ENCODE results near the gene FAF2. TPM values are rescaled to one million over a fixed set of nuclear protein-coding genes. Genes with fewer than 3 reads are reported as not detected.

FAF2 gene
- total RNA-seq, 1 experiment from 2014 or later: 44.4 TPM

GRCh38 chr5:176450077-176450476, 1.9 kb downstream of the FAF2 start:
- no peak overlapping the region for H3K9ac ChIP-seq (ENCODE audit: extremely low read depth, insufficient read length, low read length)
- DNase-seq: no peak
- no peak overlapping the region for H3K4me2 ChIP-seq (ENCODE audit: insufficient read depth, insufficient read length, low read length)
- H3K27ac ChIP-seq (ENCODE audit: insufficient read length, low read depth, low read length): no peak overlapping the region
- H3K14ac ChIP-seq (ENCODE audit: insufficient read depth, low read length): no peak overlapping the region
- no peaks in the 10 kb centered on the region for H3K9me3 ChIP-seq (ENCODE audit: control insufficient read depth, low read depth, low read length)
- TF ChIP-seq CTCF (conservative IDR thresholded peaks at IDR 0.05): no peak
- Mint-ChIP-seq H3K4me3 (no peak overlapping the region; a peak in 1 of 5 replicates), H3K27me3 (ENCODE audit: low read depth) (no peaks in the 10 kb centered on the region; the same call in 1 of the 2 replicates), H3K27ac (no peak overlapping the region), H3K4me1 (peaks cover 6 to 14% of the 10 kb centered on the region in 2 experiments), H3K36me3 (ENCODE audit: insufficient read depth in 1 of 3, low read depth in 3 of 3) (peaks cover 9 to 24% (median 19%) of the 10 kb centered on the region in 3 experiments; a peak in 5 of 7 replicates), H3K9me3 (no peaks in the 10 kb centered on the region; a peak in 1 of 5 replicates)
- no peak overlapping the region for H2BK15ac ChIP-seq (ENCODE audit: low read depth, low read length)
- H3K79me1 ChIP-seq (ENCODE audit: insufficient read depth, low read depth, low read length, poor library complexity, severe bottlenecking): peaks cover 10% of the 10 kb centered on the region
- H2BK5ac ChIP-seq (ENCODE audit: insufficient read length, low read length): no peak overlapping the region
- H3T11ph ChIP-seq (ENCODE audit: low read length): no peak overlapping the region
- no peak overlapping the region for H3K23ac ChIP-seq (ENCODE audit: insufficient read length, low read depth, low read length)
- H2AK5ac ChIP-seq (ENCODE audit: insufficient read length, low read length): no peak overlapping the region
- no peak overlapping the region for H4K8ac ChIP-seq (replicated peaks; ENCODE audit: insufficient read length, low read depth, low read length)
- H3K18ac ChIP-seq (ENCODE audit: insufficient read length, low read depth, low read length): no peak overlapping the region
- no peak overlapping the region for H2BK20ac ChIP-seq (ENCODE audit: low read depth, low read length, poor library complexity, severe bottlenecking)
- H3K27me3 ChIP-seq (ENCODE audit: insufficient read depth, low read length): no peaks in the 10 kb centered on the region
- H3K79me2 ChIP-seq (ENCODE audit: insufficient read depth, low read length): peaks cover 8% of the 10 kb centered on the region; the same call in 1 of the 2 replicates
- no peaks in the 10 kb centered on the region for H3K4me1 ChIP-seq (ENCODE audit: insufficient read depth, low read length)
- no peak overlapping the region for H4K5ac ChIP-seq (ENCODE audit: insufficient read length, low read depth, low read length)
- no peak overlapping the region for H4K91ac ChIP-seq (ENCODE audit: insufficient read length, low read depth, low read length)
- no peak overlapping the region for H3K4ac ChIP-seq (ENCODE audit: low read depth, low read length)
- no peak overlapping the region for H2BK12ac ChIP-seq (ENCODE audit: insufficient read length, low read depth, low read length)
- no CpG with 5 or more reads among the region's 1 CpG for WGBS (ENCODE audit: extremely low coverage, insufficient read length, low lambda C conversion rate)
- no peaks in the 10 kb centered on the region for H4K20me1 ChIP-seq (ENCODE audit: control insufficient read depth, insufficient read depth, insufficient read length)
- no peak overlapping the region for H3K56ac ChIP-seq (ENCODE audit: insufficient read length, low read depth, low read length)
- H2BK120ac ChIP-seq (ENCODE audit: low read depth, low read length, poor library complexity, severe bottlenecking): no peak overlapping the region
- H2AFZ ChIP-seq (ENCODE audit: low read length): no peak overlapping the region
- peaks cover 8% of the 10 kb centered on the region for H3K23me2 ChIP-seq (ENCODE audit: insufficient read length, low read depth, low read length, poor library complexity, severe bottlenecking)

Measured in H9 (cell line).